Esophagus (tissue), 2 donors: ENCODE measurements around the gene TP73. TPM values are rescaled to one million over a fixed set of nuclear protein-coding genes. Genes with fewer than 3 reads are reported as not detected.

Experiments used
- H3K27ac ChIP-seq, 2 donors: one replicate each; pipeline ENCODE4 v1.5.1; 2013; ENCODE audit warnings: low read depth in 2 of 2, mild to moderate bottlenecking in 2 of 2, inconsistent platforms in 1 of 2, low read length in 1 of 2, moderate library complexity in 1 of 2
- H3K27me3 ChIP-seq, 2 donors: one replicate each; pipeline ENCODE4 v1.6.1; 2013; ENCODE audit warnings: low read length in 2 of 2, control low read depth in 1 of 2, mild to moderate bottlenecking in 1 of 2; ENCODE audit not compliant: insufficient read depth in 2 of 2, control insufficient read depth in 1 of 2
- H3K36me3 ChIP-seq, 2 donors: one replicate each; pipeline ENCODE4 v1.6.1; 2013; ENCODE audit warnings: low read length in 1 of 2; ENCODE audit not compliant: control insufficient read depth in 2 of 2, insufficient read depth in 2 of 2
- H3K4me1 ChIP-seq, 2 donors: one replicate each; pipeline ENCODE4 v1.6.1; 2013; ENCODE audit warnings: low read length in 1 of 2; ENCODE audit not compliant: control insufficient read depth in 2 of 2, insufficient read depth in 2 of 2
- H3K4me3 ChIP-seq, 2 donors: one replicate each; pipeline ENCODE4 v1.5.1; 2013; ENCODE audit warnings: low read length in 2 of 2, mild to moderate bottlenecking in 2 of 2, low read depth in 1 of 2, moderate library complexity in 1 of 2
- H3K9me3 ChIP-seq, 2 donors: one replicate each; pipeline ENCODE4 v1.6.1; 2013; ENCODE audit warnings: mild to moderate bottlenecking in 2 of 2, low read depth in 1 of 2, low read length in 1 of 2, moderate library complexity in 1 of 2; ENCODE audit not compliant: control insufficient read depth in 2 of 2, insufficient read depth in 1 of 2
- WGBS, 2 donors: extraction: QIAGEN DNeasy Blood & Tissue Kit; methylation state at CpG; one replicate each; pipeline ENCODE4 v1.1.7; 2013; 5-methylcytosine and 5-hydroxymethylcytosine counted together
- polyA plus RNA-seq, 2 donors: library from polyadenylated mRNA; stranded (reverse); fragments of 200-250 nt; gene quantifications; one replicate each; pipeline ENCODE4 v1.2.3, GENCODE V29; 2013
- donor health status: healthy with polysubstance abuse.
- donor health status: Bipolar disorder and iron deficiency.

TP73 gene
- polyA plus RNA-seq, 2 donors, result 3.5 to 6.0 TPM

GRCh38 chr1:3633344-3634058 is 18.8 kb upstream of the TP73 start:
- H3K9me3 ChIP-seq, result no peaks in the 10 kb centered on the region
- H3K4me1 ChIP-seq, result peaks cover 0 to 7% of the 10 kb centered on the region in 2 donors
- no peak overlapping the region for H3K4me3 ChIP-seq
- H3K27ac ChIP-seq, result no peak overlapping the region
- WGBS, 2 donors, result 94 to 95% methylated on average over 28 of the region's 28 CpGs
- H3K36me3 ChIP-seq, result peaks cover 8 to 57% of the 10 kb centered on the region in 2 donors
- H3K27me3 ChIP-seq, result no peaks in the 10 kb centered on the region

- Histone ChIP-seq H3K27me3 (no peaks in the 10 kb centered on the region), H3K36me3 (peaks cover 4 to 55% of the 10 kb centered on the region in 2 donors), H3K4me1 (peaks cover 0 to 7% of the 10 kb centered on the region in 2 donors), H3K9me3 (no peaks in the 10 kb centered on the region), H3K4me3 (no peak overlapping the region), H3K27ac (no peak overlapping the region)
- 93 to 94% methylated on average over 22 of the region's 22 CpGs for WGBS, 2 donors
Observed at GRCh38 chr1:3634059-3634800, 18.1 kb upstream of the TP73 start.

- Histone ChIP-seq H3K27me3 (no peaks in the 10 kb centered on the region), H3K4me1 (peaks cover 0 to 7% of the 10 kb centered on the region in 2 donors), H3K4me3 (no peak overlapping the region), H3K36me3 (peaks cover 4 to 55% of the 10 kb centered on the region in 2 donors), H3K9me3 (no peaks in the 10 kb centered on the region), H3K27ac (no peak overlapping the region)
- 92 to 94% methylated on average over 14 of the region's 14 CpGs for WGBS, 2 donors
Observed at GRCh38 chr1:3636080-3636479, 16.2 kb upstream of the TP73 start.

- Histone ChIP-seq H3K9me3 (no peaks in the 10 kb centered on the region), H3K27ac (no peak overlapping the region), H3K27me3 (no peaks in the 10 kb centered on the region), H3K36me3 (peaks cover 4 to 56% of the 10 kb centered on the region in 2 donors), H3K4me3 (no peak overlapping the region), H3K4me1 (peaks cover 0 to 7% of the 10 kb centered on the region in 2 donors)
- WGBS, 2 donors, result 94% methylated on average over 11 of the region's 11 CpGs
Observed at GRCh38 chr1:3636531-3636930, 15.8 kb upstream of the TP73 start.

GRCh38 chr1:3638027-3638426 is 14.3 kb upstream of the TP73 start:
- H3K36me3 ChIP-seq, result peaks cover 1 to 50% of the 10 kb centered on the region in 2 donors
- H3K4me1 ChIP-seq, result no peaks in the 10 kb centered on the region
- no peak overlapping the region for H3K4me3 ChIP-seq
- WGBS, 2 donors, result 96 to 97% methylated on average over 12 of the region's 12 CpGs
- no peak overlapping the region for H3K27ac ChIP-seq
- no peaks in the 10 kb centered on the region for H3K27me3 ChIP-seq
- no peaks in the 10 kb centered on the region for H3K9me3 ChIP-seq

GRCh38 chr1:3638676-3639075 is 13.6 kb upstream of the TP73 start:
- Histone ChIP-seq H3K4me3 (no peak overlapping the region), H3K36me3 (peaks cover 0 to 48% of the 10 kb centered on the region in 2 donors), H3K27ac (no peak overlapping the region), H3K4me1 (no peaks in the 10 kb centered on the region), H3K27me3 (no peaks in the 10 kb centered on the region), H3K9me3 (no peaks in the 10 kb centered on the region)
- WGBS, 2 donors, result 93 to 94% methylated on average over 15 of the region's 15 CpGs

- H3K36me3 ChIP-seq, result peaks cover 0 to 40% of the 10 kb centered on the region in 2 donors
Observed at GRCh38 chr1:3639397-3639911, 12.9 kb upstream of the TP73 start.

GRCh38 chr1:3640121-3640837 is 12.0 kb upstream of the TP73 start:
- Histone ChIP-seq H3K4me3 (no peak overlapping the region), H3K9me3 (no peaks in the 10 kb centered on the region), H3K27ac (no peak overlapping the region), H3K4me1 (no peaks in the 10 kb centered on the region), H3K36me3 (peaks cover 0 to 36% of the 10 kb centered on the region in 2 donors), H3K27me3 (no peaks in the 10 kb centered on the region)
- 82 to 90% methylated on average over 29 to 36 of the region's 36 CpGs for WGBS, 2 donors

More at GRCh38 chr1:3639397-3639911, 12.9 kb upstream of the TP73 start:
- Histone ChIP-seq H3K4me3 (no peak overlapping the region), H3K9me3 (no peaks in the 10 kb centered on the region), H3K4me1 (no peaks in the 10 kb centered on the region), H3K27ac (no peak overlapping the region), H3K27me3 (no peaks in the 10 kb centered on the region)
- 93% methylated on average over 23 of the region's 23 CpGs for WGBS, 2 donors

- Histone ChIP-seq H3K4me3 (no peak overlapping the region), H3K9me3 (no peaks in the 10 kb centered on the region), H3K27me3 (no peaks in the 10 kb centered on the region), H3K36me3 (peaks cover 0 to 35% of the 10 kb centered on the region in 2 donors), H3K27ac (no peak overlapping the region), H3K4me1 (peaks cover 0 to 2% of the 10 kb centered on the region in 2 donors)
- 94 to 96% methylated on average over 26 of the region's 26 CpGs for WGBS, 2 donors
Observed at GRCh38 chr1:3641046-3641760, 11.1 kb upstream of the TP73 start.
